ELF-1 (cell line): Measurements from ENCODE around the gene RARS2.
"Not testable (repeated sequence)": the region's sequence is repeated elsewhere in the genome, so short reads cannot be mapped to it uniquely, and the experiment has no call there.

Experiments
- DNase-seq: peaks from one replicate; pipeline ENCODE4 v3.0.0-alpha.2; 2016; ENCODE audit warnings: low read depth, low spot score

Gene RARS2

DNA sequence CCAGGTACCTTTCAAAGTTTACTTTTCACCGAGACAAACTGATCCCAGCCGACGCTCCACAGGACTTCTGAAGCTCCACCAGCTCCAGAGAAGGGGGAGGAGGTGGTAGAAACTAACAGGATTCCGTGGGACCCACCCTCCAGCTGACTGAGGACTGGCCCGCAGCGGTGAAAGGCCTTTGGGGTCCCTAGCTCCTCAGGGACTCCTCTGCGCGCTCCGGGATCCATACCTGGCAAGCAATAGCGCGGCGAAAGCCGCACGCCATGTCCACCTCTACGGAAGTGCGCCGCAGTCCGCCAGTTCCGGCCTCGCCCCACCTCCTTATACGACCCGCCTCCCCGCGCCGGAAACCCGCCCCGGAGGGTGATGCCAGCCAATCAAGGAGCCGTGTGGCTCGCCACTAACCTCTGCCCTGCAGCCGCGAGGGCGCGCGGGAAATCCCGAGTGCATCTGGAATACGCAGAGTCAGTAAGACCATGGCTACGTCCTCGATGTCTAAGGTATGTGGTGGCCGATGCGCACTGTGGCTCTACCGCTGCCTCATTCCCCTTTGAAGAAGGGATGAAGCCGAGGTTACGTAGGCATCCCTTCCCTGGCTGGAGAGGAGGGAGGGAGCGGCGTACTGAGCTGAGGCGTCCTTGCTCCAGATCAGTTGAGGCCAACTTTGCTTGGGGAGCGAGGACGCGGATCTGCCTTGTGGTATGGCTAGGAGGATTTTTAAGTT, at the start of gene RARS2, which contains the start of gene ORC3:
Gene RARS2, minus strand, starts transcription at position 295 of the 724 bp plus-strand sequence. Its CDS starts 30 bp downstream, at position 265.
Gene ORC3, plus strand, starts transcription at position 443 of the 724 bp plus-strand sequence. Its CDS starts 34 bp downstream, at position 477.
- peak; percentile 97 for DNase-seq

DNA sequence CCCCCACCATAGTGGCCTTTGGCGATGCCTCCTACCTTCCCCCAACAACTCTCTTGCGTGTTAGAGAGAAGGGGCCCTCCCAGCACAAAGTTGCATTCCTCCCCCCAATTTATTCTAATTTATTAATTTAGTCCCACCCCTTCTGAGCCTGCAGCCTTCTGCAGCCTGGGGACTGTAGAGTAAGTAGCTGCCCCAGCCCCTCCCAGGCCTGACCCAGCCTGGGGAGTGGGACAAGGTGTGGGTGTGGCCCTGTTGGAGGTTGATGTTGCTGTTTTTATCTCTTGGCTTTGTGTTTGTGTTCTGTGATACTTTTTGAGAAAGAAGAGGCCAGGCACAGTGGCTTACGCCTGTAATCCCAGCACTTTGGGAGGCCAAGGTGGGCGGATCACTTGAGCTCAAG, 49.6 kb upstream of the RARS2 start:
- DNase-seq: peak; percentile 3

- no peak for DNase-seq
Observed at GRCh38 chr6:87637106-87637505, 47.3 kb upstream of the RARS2 start.

GRCh38 chr6:87636315-87636714, 46.5 kb upstream of the RARS2 start:
- DNase-seq: no peak

DNA sequence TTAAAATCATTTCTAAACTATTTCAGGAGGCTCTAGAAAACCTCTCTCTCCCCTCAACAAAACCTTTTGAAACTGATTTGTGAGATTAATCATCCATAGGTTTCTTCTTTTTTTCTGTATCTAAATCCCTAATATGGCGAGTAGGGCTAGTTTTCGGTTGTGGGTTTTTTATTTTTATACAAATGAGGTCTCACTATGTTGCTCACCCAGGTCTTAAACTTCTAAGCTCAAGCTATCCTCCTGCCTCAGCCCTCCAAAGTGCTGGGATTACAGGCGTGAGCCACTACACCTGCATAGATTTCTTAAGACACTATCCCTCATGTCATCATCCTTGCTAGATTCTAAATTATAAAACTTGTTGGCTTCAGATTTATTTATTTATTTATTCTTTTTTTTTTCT, 44.1 kb upstream of the RARS2 start:
- no peak for DNase-seq

DNA sequence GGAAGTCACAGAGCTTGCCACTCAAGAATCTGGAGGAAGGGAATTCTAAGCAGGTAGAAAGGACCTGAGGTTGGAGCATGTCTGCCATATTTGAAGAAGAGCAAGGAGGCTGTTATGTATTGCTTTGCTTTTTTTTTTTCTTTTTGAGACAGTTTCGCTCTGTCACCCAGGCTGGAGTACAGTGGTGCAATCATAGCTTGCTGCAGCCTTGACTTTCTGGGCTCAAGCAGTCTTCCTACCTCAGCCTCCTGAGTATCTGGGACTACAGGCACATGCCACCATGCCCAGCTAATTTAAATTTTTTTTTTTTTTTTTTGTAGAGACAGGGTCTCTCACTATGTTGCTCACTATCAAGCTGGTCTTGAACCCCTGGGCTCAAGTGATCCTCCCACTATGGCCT, 41.0 kb upstream of the RARS2 start:
- no peak for DNase-seq

DNA sequence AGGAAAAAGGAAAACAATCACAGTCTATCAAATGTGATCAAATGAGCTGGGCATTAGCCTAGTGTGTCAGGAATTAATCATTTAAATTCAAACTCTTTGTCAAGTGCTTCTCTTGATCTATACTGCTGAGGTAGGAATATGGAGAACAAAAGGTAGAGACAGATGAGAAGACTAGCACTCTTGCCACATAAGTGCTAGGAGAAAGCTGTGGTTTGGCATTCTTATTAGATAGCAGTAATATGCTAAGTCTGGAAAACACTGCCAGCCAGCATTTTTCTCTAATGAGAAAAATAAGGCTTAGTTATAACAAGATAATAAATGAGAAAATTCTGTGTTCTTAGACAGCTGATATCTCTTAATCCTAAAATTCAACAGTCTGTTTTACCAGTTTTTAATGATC, 39.1 kb upstream of the RARS2 start:
- DNase-seq: no peak

DNA sequence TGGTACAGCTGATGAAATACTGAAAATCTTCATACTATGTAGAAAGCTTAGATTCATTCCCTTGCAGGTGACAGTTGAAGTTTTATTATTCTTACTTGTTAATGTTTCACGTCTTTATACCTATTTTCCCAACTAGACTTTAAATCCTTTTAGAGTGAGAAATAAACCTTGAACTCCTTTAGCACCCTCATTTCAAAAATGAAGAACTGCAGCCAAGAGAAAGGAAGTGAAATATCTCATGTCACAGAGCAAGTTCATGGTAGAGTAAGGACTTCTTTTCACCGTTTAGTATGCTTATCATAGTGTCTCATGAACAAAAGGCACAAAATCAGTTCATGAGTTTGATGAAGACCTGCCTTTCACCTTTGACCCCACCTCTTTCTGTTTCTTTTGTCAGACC, 38.6 kb upstream of the RARS2 start:
- DNase-seq: no peak

DNA sequence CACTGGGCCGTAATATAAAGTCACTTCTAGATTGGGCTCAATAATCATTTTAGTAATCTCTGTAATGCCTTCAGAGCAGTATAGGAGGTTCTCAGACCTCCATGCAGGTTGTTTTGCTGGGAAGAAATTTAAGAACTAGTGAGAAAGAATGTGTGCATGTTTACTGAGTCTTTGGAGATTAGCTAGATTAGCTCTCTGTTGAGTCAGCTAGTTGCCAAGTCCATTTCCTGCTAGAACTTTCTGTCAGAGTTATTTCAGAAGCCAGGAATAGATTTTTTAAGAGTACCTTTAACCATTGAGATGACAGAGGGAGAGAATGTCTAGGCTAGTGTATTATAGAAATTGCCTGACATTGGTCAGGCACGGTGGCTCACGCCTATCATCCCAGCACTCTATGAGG, 33.5 kb upstream of the RARS2 start:
- no peak for DNase-seq

DNA sequence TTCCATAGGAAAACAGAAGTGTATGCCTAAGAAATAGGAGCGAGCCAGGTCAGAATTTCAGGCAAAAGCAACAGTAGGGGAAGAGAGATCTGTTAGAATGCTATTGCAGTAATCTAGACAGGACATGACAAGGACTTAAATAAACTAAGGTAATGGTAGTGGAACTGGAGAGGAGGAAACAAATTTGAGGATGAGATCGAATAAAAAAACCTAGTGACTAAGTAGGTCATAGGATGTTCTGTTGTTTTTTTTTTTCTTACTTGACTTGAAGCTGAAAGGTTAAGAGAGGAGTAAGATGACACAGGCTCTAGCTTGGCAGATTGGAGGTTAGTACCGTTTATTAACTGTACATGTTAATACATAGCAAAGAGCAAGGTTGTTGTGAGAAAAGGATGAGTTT, 28.7 kb upstream of the RARS2 start:
- DNase-seq: no peak

GRCh38 chr6:87617405-87617804, 27.6 kb upstream of the RARS2 start:
- no peak for DNase-seq

DNA sequence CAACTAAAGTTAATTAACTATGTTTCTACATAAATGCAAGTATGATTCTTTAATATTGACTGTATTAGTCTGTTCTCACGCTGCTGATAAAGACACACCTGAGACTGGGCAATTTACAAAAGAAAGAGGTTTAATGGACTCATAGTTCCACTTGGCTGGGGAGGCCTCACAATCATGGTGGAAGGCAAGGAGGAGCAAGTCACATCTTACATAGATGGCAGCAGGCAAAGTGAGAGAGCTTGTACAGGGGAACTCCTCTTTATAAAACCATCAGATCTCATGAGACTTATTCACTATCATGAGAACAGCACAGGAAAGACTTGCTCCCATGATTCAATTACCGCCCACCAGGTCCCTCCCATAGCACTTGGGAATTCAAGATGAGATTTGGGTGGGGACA, 23.2 kb upstream of the RARS2 start:
- DNase-seq: not testable (repeated sequence)

GRCh38 chr6:87608802-87609201, 19.0 kb upstream of the RARS2 start:
- no peak for DNase-seq

GRCh38 chr6:87606199-87606598, 16.4 kb upstream of the RARS2 start:
- no peak for DNase-seq

DNA sequence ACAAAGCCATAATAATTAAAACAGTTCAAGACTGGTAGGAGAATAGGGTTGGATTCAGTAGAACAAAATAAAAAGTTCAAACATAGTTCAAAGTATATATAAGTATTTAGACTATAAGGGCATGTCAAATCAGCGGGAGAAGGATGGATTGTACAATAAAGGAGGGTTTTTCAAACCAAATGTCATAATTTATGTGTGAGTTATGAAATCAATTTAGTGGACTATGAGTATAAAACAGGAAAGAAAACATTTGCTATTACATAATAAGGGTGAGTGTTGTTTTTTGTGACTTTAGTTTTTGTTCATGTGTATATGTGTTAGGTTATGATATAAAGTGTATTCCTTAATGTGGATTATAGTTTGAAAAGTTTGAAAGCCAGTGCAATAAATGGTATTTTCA, 10.8 kb upstream of the RARS2 start:
- no peak for DNase-seq

GRCh38 chr6:87590990-87591389, 1.2 kb upstream of the RARS2 start:
- no peak for DNase-seq

DNA sequence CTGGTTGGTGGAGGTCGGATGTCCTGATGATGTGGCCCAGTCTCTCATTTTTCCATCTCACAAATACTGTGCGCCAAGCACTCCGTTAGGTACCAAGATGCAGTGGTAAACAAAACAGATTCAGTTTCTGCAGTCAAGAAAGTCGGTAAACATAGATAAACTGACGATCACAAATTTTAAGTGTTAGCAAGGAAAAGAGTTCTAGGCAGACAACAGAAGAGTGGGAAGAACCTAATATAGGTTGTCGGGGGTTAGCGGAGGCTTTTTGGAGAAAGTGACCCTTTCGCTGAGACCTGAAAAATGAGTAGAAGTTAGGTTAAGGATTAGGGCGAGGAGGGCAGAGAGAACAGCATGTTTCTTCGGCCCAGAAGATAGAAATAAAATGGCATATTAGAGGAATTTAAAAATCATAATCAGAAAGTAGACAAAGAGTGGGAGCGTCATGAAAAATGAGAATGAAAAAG, 662 bp upstream of the RARS2 start:
- DNase-seq: no peak

DNA sequence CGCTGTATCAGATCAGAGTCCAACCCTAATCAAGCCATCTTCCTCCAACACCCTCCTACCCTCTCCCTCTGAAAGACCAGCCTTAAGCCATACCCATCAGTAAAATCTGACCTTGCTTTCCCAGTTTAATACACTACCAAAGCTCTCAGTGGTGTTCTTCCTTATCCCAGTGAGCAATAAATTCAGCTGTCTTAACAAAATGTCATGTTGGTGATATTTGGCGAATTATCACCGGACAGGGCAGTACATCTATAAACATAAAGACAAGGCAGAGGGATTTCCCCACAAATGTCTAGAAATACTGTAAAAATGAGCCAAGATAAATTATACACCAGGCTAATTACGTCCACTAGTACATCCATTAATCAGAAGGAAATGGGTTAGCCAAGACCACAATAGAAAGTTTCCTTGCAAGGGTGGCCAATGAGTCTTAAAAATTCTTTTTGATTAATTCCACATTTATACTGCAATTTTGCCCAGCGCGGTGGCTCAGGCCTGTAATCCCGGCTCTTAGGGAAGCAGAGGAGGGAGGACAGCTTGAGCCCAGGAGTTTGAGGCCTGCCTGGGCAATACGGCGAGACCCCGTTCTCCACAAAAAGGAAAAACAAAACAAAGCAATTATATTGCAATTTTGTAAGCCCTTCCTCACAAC, 905 bp downstream of the RARS2 start:
- DNase-seq: peak; percentile 9

DNA sequence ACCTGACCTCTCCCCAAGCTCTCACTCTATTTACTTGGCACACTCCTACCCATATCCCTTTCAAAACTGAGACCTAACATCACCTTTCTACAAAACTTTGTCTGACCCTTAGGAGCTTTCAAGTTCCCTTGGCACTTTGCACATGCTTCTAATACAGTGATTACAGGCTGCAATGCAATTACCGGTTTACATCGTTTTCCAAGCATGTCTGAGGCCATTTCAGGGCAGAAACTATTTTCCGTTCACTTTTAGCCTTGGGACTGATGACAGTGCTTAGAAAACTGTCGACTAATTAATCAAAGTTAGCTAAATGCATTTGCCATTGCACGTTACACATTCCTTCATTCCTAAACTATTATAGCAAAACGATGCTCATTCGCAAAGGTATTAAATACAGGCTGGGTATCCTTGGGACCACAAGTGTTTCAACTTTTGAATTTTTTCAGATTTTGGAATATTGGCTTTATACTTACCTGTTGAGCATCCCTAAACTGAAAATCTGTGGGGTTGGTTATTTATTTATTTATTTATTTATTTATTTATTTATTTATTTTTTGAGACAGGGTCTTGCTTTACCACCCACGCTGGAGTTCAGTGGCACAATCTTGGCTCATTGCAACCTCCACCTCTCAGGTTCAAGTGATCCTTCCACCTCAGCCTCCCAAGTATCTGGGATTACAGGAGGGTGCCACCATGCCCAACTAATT, 3.3 kb downstream of the RARS2 start:
- DNase-seq: no peak

DNA sequence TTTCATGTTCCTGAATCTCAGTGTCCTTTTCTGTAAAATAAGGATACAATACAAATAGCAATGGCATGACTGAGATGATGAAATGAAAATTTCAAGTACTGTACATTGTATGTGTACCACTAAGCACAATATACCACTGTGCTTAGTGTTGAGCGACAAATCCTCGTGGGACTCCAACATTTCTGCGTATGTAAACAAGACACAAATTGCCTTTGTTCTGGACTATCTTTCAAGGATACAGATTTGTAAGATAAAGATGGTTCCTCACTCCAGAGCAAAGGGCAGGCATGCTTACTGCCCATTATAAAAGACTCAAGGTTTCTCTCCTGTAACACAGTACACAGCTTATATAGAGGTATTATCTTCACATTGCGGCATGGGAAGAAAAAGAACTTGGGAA, 6.0 kb downstream of the RARS2 start:
- no peak for DNase-seq

DNA sequence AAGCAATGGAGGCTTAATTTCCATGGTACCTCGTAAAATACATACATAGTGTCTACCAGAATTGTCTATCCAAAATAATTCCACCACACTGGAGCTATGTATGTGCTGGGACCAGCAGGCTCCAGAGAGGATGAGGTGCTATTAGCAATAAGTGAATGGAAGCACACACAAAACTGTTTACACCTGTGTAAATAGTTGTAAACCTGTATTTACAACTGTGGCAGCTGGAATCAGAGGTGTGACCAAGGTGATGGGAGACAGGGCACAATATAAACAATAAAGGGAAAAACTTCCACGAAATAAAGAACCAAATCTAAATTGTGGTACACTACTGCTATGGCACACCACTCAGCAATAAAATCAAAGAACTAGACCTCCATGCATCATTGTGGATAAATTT, 14.4 kb downstream of the RARS2 start:
- no peak for DNase-seq

- no peak for DNase-seq
Observed at GRCh38 chr6:87574237-87574804, 15.5 kb downstream of the RARS2 start.
